NCI-H1436 (cell line): ENCODE measurements around the gene GPR27.

Source experiments
- DNase-seq: peaks from one replicate; lab custom pipeline; 2025; lab: John Stamatoyannopoulos, UW

GPR27 gene

GRCh38 chr3:71786217-71786549 lies 32.5 kb downstream of the GPR27 start:
- no peak for DNase-seq

GRCh38 chr3:71786551-71786950 lies 32.9 kb downstream of the GPR27 start:
- DNase-seq, result no peak

- DNase-seq, result no peak
Observed at GRCh38 chr3:71787851-71788405, 34.3 kb downstream of the GPR27 start.

- DNase-seq, result no peak
Observed at GRCh38 chr3:71789922-71790321, 36.3 kb downstream of the GPR27 start.

GRCh38 chr3:71791634-71792033 lies 38.0 kb downstream of the GPR27 start:
- no peak for DNase-seq

DNA sequence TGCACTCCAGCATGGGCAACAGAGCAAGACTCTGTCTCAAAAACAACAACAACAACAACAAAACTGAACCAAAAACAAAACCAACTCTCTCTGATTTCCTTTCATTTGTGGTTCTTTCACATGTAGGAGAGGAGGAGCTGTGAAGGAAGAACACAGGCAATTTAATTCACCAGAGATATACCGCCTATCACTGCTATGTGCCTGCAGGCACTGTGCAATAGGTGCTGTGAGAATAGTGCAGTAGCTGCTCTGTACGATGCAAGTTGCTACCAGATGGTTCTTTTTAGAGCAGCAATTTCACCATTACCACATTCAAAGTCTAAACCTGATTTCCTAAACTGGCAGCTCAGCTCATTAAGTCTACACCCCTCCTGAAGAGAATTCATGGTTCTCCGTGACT lies 42.6 kb downstream of the GPR27 start:
- DNase-seq, result no peak

DNA sequence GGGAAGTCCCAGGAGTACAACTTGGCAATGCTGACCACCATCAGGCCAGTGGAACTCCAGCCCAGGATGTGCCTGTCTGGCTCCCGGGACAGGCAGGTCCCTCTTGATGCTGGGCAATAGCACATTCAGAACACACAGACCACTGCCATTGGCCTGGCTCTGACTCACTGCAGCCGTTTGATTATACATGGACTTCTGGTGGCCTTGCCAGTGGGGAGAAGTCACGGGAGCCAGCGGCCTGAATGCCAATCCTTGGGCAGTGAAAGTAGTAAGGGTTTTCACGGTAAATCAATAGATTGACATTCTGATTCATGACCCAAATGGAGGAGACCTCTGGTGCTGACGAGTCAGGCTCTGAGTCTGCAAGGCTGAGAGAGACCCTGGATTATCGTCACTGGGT lies 43.8 kb downstream of the GPR27 start:
- DNase-seq, result no peak

- DNase-seq, result no peak
Observed at GRCh38 chr3:71800023-71800422, 46.4 kb downstream of the GPR27 start.

GRCh38 chr3:71801986-71802385 lies 48.3 kb downstream of the GPR27 start:
- DNase-seq, result no peak

GRCh38 chr3:71803248-71803647 lies 49.6 kb downstream of the GPR27 start:
- DNase-seq, result no peak

DNA sequence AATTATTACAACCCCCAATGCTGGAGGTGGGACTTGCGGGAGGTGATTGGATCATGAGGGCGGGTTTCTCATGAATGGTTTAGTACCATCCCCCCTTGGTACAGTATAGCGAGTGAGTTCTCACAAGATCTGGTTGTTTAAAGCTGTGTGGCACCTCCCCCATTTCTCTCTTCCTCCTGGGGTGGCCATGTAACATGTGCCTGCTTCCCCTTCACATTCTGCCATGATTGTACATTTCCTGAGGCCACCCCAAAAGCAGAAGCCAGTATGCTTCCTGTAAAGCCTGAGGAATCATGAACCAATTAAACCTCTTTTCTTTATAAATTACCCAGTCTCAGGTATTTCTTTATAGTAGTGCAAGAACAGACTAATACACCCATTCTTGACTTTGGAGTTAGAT lies 51.5 kb downstream of the GPR27 start:
- no peak for DNase-seq

GRCh38 chr3:71805691-71806090 lies 52.0 kb downstream of the GPR27 start:
- no peak for DNase-seq
